ENCODE measurements around the gene REM1.

GRCh38 chr20:31516166-31516565, 41.1 kb downstream of the REM1 start:
- TF ChIP-seq, protein P1, sequence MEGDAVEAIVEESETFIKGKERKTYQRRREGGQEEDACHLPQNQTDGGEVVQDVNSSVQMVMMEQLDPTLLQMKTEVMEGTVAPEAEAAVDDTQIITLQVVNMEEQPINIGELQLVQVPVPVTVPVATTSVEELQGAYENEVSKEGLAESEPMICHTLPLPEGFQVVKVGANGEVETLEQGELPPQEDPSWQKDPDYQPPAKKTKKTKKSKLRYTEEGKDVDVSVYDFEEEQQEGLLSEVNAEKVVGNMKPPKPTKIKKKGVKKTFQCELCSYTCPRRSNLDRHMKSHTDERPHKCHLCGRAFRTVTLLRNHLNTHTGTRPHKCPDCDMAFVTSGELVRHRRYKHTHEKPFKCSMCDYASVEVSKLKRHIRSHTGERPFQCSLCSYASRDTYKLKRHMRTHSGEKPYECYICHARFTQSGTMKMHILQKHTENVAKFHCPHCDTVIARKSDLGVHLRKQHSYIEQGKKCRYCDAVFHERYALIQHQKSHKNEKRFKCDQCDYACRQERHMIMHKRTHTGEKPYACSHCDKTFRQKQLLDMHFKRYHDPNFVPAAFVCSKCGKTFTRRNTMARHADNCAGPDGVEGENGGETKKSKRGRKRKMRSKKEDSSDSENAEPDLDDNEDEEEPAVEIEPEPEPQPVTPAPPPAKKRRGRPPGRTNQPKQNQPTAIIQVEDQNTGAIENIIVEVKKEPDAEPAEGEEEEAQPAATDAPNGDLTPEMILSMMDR (IDR thresholded peaks at IDR 0.05; ENCODE audit: poor library complexity, severe bottlenecking): no peak
- TF ChIP-seq, protein P2, sequence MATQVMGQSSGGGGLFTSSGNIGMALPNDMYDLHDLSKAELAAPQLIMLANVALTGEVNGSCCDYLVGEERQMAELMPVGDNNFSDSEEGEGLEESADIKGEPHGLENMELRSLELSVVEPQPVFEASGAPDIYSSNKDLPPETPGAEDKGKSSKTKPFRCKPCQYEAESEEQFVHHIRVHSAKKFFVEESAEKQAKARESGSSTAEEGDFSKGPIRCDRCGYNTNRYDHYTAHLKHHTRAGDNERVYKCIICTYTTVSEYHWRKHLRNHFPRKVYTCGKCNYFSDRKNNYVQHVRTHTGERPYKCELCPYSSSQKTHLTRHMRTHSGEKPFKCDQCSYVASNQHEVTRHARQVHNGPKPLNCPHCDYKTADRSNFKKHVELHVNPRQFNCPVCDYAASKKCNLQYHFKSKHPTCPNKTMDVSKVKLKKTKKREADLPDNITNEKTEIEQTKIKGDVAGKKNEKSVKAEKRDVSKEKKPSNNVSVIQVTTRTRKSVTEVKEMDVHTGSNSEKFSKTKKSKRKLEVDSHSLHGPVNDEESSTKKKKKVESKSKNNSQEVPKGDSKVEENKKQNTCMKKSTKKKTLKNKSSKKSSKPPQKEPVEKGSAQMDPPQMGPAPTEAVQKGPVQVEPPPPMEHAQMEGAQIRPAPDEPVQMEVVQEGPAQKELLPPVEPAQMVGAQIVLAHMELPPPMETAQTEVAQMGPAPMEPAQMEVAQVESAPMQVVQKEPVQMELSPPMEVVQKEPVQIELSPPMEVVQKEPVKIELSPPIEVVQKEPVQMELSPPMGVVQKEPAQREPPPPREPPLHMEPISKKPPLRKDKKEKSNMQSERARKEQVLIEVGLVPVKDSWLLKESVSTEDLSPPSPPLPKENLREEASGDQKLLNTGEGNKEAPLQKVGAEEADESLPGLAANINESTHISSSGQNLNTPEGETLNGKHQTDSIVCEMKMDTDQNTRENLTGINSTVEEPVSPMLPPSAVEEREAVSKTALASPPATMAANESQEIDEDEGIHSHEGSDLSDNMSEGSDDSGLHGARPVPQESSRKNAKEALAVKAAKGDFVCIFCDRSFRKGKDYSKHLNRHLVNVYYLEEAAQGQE (IDR thresholded peaks at IDR 0.05; ENCODE audit: borderline replicate concordance): no peak
- TF ChIP-seq POLR2AphosphoS5 (IDR thresholded peaks at IDR 0.05) (no peak), EZH2 (IDR thresholded peaks at IDR 0.05; ENCODE audit: borderline replicate concordance, insufficient read depth, low read length, poor library complexity, severe bottlenecking) (no peak), RAD21 (conservative IDR thresholded peaks at IDR 0.05) (no peak), EP300 (conservative IDR thresholded peaks at IDR 0.05; ENCODE audit: poor library complexity, severe bottlenecking) (no peak), SMC3 (conservative IDR thresholded peaks at IDR 0.05; ENCODE audit: poor library complexity) (no peak)
